Measurements from ENCODE around the gene CAPRIN2.

CAPRIN2 gene

DNA sequence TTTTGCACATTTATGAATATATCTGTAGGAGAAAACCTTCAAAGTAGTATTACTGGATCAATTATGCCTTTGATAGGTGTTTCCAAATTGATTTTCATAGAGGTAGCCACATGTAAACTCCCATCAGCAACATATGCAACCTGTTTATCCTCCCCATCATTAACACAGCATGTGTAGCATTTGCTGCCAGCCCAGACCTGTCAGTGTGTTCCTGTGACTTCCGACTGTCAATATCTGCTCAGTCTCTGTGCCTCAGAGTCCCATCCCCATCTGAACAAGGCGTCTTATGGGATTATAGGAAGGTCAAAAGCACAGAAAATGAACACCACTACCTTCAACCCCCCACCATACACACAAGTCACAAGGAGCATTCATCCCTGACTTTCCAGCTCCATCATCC lies 9.5 kb upstream of the CAPRIN2 start:
- no peak for DNase-seq (ENCODE audit: low spot score)

DNA sequence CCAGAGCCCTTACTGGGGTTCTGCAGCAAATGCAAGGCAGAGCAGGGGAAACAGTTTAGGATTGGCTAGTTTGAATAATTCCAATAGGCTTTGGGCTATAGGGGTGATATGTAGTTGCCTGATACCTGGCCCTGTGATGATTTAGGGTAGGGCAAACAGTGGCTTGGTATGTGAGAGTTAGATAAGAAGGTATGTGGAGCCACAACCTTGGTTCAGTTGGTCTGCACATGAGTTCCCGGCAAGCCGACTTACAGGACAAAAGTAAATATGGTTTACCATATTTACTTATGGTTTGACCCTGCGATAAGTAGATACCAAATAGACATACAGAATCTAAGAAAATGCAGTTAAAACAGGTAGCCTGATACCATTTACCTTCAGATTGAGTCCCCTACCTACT lies 8.3 kb upstream of the CAPRIN2 start:
- DNase-seq (ENCODE audit: low spot score): peak; percentile 27

DNA sequence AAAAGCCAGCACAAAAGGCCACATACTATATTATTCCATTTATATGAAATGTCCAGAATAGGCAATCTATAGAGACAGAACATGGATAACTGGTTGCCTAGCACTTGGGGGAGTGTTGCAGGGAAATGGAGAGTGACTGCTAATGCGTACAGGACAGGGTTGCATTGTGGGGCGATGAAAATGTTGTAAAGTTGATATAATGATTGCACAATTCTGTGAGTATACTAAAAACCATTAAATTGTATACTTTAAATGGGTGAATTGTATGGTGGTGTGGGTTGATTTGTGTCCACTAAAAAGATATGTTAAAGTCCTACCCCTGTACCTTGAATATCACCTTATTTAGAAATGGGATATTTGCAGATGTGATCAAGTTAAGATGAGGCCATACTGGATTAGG lies 7.0 kb upstream of the CAPRIN2 start:
- no peak for DNase-seq (ENCODE audit: low spot score)

DNA sequence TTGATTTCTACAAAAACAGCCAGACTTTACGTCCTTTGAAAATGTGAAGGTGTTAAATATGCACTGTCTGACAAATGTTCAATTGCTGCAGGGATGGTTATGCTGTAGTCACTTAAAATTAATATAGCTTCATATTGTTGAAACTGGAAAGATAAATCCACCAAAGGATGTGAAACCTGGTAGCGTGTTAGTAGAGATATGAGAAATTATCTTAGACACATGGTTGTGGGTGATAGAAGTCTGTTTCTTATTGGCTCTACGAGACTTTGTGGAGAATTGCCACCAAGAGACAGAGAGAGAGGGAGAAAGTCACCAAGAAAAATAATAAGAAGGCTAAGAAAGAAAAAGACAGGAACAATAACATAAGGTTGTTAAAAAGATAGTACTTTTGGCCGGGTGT lies 2.6 kb upstream of the CAPRIN2 start:
- DNase-seq (ENCODE audit: low spot score): no peak

DNA sequence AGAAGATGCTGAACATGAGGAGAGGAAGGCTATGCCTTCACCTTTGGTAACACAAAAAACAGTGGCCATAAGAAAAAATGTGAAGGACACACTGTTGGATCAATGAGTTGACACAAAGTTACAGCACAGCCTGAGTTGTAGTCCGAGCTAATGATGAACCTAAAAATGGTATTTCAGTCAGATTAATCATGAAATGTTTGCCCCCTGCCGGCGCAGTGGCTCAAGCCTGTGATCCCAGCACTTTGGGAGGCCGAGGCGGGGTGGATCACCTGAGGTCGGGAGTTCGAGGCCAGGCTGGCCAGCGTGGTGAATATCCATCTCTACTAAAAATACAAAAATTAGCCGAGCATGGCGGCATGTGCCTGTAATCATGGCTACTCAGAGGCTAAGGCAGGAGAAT lies 1.3 kb upstream of the CAPRIN2 start:
- no peak for DNase-seq (ENCODE audit: low spot score)

DNA sequence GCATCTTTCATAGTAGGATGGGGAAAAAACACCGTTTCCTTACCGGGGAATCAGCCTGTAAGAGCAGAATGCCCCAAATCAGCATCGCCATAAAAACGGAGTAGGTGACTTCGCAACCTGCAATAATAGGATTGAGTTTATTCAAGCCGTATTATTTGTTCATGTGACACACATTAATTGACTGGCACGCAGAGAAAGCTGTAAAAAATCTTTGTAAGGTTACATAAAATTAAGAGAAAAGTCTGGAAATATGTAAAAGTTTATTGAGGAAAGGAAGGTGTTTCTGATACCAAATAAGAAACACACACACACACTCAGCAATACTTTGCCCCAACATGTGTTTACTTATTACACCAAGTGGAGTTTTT lies 628 bp upstream of the CAPRIN2 start:
- DNase-seq (ENCODE audit: low spot score): no peak

DNA sequence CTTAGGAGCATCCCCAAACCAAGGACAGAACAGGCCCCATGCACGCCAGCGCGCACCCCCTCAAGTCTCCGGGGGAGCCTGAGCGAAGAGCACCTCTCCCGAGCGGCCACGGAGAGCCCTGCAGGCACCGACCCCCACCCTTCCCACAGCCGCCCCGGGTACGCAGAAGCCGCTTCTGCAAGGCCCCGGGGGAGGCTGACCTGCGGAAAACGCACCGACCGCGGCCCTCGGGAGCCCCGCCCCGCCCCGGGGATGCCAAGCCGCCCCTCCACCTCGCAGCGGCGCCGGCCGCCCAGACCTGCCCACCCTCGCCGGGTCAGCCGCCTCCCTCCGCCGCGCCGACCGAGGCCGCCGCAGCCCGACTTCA lies 385 bp downstream of the CAPRIN2 start:
- no peak for DNase-seq (ENCODE audit: low spot score)

DNA sequence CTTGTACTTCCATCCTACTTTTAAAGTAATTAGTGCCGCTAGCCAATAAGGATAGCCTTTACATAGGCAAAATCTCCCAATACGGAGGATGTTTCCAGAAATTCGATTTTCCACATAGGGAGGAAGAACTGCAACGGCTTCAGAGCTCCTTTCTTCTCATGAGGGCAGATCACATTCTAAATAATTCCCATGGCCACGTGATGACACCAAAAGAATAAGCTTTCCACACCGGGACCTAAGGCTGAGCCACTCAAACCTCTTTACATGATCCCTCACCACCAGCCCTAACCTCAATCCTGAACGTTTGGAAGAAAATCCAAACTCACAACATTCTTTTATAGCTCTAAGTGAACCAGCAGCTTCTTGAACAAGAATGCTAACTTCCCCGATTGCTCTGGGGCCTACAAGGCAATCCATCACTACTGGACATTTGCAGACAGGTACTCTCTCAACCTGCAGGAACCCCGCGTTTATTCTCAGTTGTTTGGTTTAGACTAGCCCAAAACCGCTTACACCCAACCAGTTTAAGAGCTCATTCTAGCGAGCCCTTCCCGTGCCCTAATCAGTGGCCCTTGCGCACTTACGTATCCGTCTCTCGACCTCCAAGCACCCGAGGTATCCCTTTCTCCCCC lies 884 bp downstream of the CAPRIN2 start:
- DNase-seq (ENCODE audit: low spot score): peak; percentile 52

DNA sequence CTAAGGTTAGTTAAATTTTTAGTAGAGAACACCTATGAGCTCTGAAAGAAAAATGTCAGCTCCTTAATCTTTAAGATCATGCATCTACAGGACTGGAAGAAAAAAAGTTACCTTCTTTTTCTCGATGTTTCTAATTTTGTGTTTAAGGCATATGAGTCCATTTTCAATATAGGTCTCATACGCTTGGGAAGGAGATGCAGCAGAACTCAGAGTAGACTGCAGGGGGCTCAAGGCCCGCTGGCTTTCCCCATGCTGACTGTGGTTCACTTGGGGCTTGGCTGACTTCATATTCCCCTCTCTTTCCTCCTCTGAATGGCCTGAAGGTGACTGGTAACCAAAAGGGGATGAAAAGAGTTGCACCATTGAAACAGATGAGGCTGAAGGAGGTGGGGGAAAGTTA lies 1.5 kb downstream of the CAPRIN2 start:
- peak; percentile 61 for DNase-seq (ENCODE audit: low spot score)

DNA sequence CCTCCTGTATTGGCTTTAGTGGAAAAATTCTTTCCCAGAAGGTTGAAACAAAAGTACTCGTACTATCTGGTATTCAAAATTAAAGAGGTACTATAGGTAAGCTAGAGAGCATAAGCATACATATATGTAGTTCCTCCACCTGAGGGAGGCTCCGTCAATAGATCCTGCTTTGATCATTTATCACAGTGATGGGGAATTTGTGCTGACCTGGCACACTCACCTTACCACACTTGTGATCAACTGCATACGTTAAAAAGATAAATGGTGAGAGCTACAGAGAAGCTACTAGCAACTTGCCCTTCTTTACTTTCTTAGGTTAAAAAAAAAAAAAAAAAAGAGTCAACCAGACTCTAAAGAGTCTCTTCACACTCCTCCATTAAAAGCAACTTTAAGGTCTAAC lies 2.5 kb downstream of the CAPRIN2 start:
- DNase-seq (ENCODE audit: low spot score): no peak

DNA sequence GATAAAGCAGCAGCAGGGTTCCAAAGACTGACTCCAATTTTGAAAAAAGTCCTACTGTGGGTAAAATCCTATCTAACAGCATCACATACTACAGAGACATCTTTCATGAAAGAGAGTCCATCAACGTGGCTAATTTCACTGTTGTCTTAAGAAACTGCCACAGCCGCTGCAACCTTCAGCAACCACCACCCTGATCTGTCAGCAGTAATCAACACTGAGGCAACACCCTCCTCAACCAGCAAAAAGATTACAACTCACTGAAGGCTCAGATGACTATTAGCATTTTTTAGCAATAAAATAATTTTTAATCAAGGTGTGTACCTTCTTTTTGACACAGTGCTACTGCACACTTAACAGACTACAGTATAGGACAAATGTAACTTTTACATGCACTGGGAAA lies 6.6 kb downstream of the CAPRIN2 start:
- DNase-seq (ENCODE audit: low spot score): peak; percentile 45

DNA sequence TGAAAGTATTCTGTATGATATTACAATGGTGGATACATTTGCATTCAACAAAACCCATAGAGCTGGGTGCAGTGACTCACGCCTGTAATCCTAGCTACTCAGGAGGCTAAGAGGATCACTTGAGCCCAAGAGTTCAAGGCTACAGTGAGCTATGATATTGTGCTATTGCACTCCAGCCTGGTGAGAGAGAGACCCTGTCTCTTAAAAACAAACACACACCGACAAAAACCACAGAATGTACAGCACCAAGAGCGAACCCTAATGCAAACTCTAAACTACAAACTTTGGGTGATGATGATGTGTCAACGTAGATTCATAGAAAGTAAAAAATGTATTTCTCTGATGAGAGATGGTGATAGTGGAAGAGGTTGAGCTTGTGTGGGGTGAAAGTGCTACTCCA lies 8.6 kb downstream of the CAPRIN2 start:
- DNase-seq (ENCODE audit: low spot score): no peak

DNA sequence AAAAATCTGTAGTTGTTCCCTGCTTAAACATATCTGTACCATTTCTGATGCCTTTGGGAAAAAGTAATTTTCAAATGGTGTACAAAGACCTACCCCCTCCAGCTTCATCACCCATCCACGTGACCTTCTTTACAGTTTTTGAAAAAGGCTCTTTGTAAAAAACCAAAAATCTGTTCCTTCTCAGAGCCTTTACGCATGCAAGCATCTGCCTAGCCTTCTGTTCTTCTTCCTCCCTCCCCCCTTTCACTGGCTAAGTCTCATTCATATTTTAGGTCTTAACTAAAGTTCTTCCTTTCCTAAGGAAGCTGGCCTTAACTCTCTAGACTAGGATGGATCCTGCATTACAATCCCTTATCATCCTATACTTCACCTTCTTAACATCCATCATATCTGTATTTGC lies 10.4 kb downstream of the CAPRIN2 start:
- DNase-seq (ENCODE audit: low spot score): no peak

DNA sequence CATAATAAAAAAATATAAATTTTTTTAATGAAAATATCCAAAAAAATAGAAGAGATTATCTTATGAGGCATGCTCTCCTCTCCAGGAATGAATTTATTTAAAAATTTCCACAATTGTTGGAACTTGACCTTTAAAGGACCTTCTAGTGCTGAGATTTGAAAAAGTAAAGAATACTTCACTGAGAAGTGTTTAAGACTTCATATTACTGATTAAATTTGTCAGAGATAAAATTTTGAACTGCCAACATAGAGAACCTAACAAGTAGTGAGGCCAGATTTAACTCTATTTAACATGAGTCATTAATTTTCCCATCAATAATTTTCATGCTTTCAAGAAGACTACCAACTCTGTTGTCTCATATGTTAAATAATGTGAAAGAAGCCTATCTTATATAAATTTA lies 14.5 kb downstream of the CAPRIN2 start:
- no peak for DNase-seq (ENCODE audit: low spot score)

DNA sequence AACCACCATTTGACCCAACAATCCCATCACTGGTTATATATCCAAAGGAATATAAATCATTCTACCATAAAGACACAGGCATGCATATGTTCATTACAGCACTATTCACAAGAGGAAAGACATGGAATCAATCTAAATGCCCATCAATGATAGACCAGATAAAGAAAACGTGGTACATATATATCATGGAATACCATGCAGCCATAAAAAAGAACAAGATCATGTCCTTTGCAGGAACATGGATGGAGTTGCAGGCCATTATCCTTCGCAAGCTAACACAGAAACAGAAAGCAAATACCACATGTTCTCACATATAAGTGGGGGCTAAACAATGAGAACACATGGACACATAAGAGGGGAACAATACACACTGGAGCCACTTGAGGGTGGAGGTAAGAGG lies 15.7 kb downstream of the CAPRIN2 start:
- no peak for DNase-seq (ENCODE audit: low spot score)

DNA sequence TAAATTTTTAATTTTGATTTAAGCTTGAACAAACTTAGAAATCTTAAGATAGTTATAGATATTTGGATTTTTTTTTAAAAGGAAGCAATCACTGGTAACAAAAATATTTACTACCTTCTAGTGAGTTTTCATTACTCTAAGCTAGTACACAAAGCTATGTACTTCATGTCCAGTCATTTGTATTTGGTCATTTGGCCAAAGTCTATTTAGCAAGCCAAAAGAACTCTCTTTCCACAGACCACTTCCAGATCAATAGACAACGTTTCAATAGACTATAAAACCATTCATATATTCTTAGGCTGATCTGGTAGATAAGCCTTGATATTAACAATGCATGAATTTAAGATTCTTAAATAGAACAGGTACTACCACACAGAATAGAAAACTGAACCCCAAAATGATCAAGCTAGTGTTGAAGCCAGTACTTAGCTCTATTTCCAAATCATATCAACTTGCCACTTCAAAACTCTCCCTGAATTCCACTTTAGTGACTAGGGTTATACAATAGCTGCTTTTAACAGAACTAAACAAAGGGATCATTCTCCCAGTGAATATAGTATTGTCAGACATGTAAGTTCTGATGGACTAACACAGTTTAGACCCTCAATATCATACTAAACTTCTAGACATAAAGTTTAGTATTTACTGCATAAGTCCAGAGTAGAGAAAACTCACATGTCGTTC lies 21.7 kb downstream of the CAPRIN2 start:
- no peak for DNase-seq (ENCODE audit: low spot score)

DNA sequence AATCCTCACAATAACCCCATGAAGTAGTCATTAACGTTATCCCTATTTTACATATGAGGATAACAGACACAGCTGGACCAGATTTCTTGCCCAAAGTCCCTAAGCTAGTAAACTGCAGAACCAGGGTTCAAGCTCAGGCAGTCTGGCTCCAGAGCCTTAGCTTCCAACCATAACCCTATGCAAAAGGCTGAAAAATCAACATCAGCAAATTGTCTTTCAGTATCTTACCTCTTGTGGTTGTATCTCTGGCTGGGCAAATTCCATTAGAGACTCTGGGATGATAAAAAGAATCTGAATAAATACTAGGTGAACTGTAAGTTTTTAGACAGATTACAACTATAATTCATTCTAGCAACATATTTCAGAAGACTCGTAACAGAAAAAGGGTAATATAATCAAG lies 24.7 kb downstream of the CAPRIN2 start:
- DNase-seq (ENCODE audit: low spot score): no peak

DNA sequence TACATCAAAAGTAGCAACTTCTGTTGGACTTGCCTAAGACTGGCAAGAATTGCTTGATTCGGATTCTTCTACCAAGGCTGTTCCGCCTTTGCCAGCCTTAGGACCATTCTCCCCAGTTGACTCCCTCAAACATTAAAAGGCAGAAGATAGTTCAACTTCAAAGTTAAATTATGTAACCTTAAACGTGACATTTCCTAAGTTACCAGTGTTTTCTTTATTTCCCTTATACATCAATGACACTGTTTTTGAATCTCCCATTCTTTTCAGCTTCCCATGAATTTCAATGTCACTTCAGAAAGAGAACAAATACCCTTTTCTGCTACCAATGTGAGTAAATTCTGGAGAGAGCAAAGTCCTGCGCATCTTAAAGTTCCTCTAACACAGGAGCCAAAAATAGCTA lies 25.2 kb downstream of the CAPRIN2 start:
- DNase-seq (ENCODE audit: low spot score): no peak

DNA sequence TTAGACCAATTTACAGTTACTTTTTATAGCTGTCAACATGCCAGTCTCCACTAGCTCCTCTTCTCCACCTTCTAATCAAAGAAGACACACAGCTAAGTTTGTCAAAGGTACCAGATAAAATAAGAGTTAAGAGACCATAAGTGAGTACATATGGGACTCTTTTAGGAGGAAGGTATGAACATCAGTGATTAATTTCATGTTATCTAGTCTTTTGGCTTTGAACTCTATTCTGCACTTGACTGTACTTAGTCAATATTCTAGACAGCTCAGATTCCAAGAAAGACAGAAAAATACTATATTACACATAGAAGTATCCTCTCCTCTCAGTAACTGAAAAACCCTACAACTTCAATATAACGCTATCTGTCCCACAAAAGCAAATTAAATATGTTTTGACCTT lies 28.1 kb downstream of the CAPRIN2 start:
- no peak for DNase-seq (ENCODE audit: low spot score)

DNA sequence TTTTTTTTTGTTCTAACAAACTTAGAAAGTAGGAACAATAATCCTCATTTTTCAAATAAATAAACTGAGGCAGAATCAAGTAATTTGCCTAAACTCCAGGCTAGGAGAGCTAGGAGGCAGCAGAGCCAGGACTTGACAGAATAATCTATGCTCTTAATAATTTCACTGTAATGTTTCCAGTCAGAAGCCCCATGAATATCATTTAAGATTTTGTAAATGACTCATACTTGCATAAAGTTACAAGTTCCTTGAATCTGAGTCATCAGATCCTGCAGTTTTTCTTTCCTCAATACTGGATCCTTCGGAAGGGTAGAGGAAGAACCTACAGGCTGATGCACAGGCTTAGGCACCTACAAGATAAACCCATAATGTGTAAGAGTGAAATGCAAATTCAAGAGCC lies 29.0 kb downstream of the CAPRIN2 start:
- no peak for DNase-seq (ENCODE audit: low spot score)

DNA sequence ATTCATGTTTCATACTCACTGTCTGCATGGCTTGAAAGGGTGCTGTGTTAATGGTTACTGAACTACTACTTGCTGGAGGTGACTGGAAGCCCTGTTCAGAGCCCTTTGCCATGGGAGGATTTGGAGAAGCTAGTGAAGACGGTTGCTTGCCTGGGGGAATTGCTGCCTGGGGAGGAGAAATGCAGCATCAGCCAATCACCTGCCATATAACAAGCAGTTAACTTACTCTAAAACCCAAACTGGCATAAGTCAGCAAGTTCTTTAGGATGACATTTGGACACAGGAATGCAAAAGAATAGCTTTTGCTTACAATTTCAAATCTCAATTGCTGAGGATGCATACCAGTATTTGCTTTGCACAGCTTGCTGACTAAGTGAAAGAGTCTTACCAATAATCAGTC lies 35.7 kb downstream of the CAPRIN2 start:
- DNase-seq (ENCODE audit: low spot score): no peak

DNA sequence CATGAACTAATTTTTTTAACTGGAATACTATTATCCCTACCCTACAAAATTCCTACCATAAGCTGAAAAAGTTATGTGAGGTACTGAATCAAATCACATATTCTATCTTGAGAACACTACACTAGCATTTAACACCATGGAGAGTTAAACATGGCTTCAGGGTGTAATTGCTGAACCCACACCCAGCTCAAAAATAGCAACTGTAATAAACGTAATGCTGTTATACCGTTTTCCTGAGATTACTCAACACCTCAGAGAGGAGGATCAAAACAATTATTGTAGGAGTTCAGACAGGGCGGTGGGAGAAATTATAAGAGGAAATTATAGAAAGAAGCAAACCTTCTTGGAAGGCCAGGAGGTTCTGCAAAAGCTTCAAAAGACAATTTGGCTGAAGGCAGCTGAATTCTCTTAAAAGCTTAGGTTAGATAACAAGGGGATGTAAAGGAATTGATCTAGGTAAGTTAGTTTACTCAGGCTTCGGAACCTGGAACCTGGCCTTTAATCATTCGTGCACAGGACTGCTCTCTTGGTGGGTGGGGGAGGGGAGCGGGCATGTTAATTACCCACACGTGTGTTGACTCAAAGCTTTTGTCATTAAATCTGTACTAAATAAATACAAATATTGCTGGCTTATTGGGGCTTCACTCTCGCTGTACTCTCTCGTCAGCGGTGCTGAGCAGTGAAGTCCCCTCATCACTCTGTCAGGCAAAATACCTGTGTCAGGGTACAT lies 47.0 kb downstream of the CAPRIN2 start:
- DNase-seq (ENCODE audit: low spot score): no peak

DNA sequence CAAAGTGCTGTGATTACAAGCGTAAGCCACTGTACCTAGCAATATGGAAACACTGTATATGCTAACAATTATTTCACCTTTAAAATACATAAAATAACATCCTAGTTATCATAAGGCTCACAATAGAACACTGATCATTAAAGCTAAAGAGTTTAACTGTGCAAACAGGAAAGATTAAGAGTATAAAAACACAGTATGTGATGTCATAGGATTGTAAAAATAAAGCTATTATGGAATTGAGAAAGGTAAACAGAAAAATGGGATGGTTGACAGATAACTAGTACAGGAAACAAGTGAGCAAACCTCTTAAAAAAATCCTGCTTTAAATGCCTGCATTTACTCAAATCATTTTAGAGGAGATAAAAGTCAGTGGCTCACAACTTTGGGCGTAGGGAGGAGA lies 48.3 kb downstream of the CAPRIN2 start:
- DNase-seq (ENCODE audit: low spot score): no peak

DNA sequence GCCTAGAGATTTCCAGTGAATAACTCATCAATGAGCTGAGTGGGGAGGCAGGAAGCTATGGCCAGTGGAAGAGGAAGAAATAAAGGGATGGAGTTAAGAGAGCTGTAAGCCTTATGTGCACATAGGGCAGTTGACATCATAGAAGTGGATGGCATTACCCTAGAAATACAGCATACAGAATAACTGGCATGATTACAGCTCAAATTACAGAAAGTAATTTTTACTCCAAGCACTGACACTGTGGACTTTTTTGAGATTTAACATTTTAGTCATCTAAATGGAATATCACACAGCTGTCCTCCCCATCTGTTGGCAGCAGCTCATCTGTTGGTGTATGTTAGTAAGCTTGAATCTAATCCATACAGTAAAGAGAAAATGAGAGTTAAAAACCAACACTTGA lies 53.7 kb downstream of the CAPRIN2 start:
- no peak for DNase-seq (ENCODE audit: low spot score)
